H1 (cell line): ENCODE data around the gene KIF20A. TPM values are rescaled to one million over a fixed set of nuclear protein-coding genes. Genes with fewer than 3 reads are reported as not detected.

Experiments used
- CTCF ChIA-PET: fragments of 300-600 bp; sonication (Branson Sonifier 250); formaldehyde crosslinking; loops from one replicate; lab custom pipeline; 2021; ENCODE audit not compliant: partially characterized antibody; lab: Charles Lee
- POLR2A ChIA-PET: fragments of 300-600 bp; sonication (Branson Sonifier 250); formaldehyde crosslinking; loops from one replicate; lab custom pipeline; 2021; ENCODE audit warnings: inconsistent platforms; ENCODE audit not compliant: partially characterized antibody; lab: Charles Lee
- DNase-seq, 2 experiments: peaks; one replicate each; pipeline versions ENCODE4 v3.0.0 to v3.0.0-alpha.2; 2010 to 2022; ENCODE audit warnings: low spot score in 2 of 2, low read depth in 1 of 2, mixed read lengths in 1 of 2
- FAIRE-seq: peaks from 2 replicates; lab custom pipeline; 2011; peaks lifted over from hg19 to GRCh38; lab: Jason Lieb, UNC
- H2AFZ ChIP-seq: 2 replicates; pipeline ENCODE4 v1.8.1; 2012; ENCODE audit warnings: low read length, inconsistent platforms
- H2AK5ac ChIP-seq: 2 replicates; pipeline ENCODE4 v1.6.1; 2013; ENCODE audit warnings: low read depth, low read length
- H2BK120ac ChIP-seq: replicated peaks from 2 replicates; pipeline ENCODE3; 2013; ENCODE audit warnings: low read depth, low read length, inconsistent platforms
- H2BK12ac ChIP-seq: 2 replicates; pipeline ENCODE4 v1.6.1; 2013; ENCODE audit warnings: low read depth, low read length
- H2BK15ac ChIP-seq: 2 replicates; pipeline ENCODE4 v1.6.1; 2013; ENCODE audit warnings: low read length
- H2BK20ac ChIP-seq: 2 replicates; pipeline ENCODE4 v1.6.1; 2013; ENCODE audit warnings: low read length
- H2BK5ac ChIP-seq: 2 replicates; pipeline ENCODE4 v1.6.1; 2013; ENCODE audit warnings: low read depth, low read length
- H3K14ac ChIP-seq: 2 replicates; pipeline ENCODE4 v1.6.1; 2013; ENCODE audit warnings: inconsistent platforms; ENCODE audit not compliant: insufficient read length
- H3K18ac ChIP-seq: 2 replicates; pipeline ENCODE4 v1.6.1; 2013; ENCODE audit warnings: low read length; ENCODE audit errors: extremely low read depth
- H3K23ac ChIP-seq: 2 replicates; pipeline ENCODE4 v1.6.1; 2013; ENCODE audit warnings: inconsistent platforms; ENCODE audit not compliant: insufficient read length
- H3K23me2 ChIP-seq: 2 replicates; pipeline ENCODE4 v1.6.1; 2013; ENCODE audit warnings: low read depth, low read length
- H3K27ac ChIP-seq: 2 replicates; pipeline ENCODE4 v1.6.1; 2011; ENCODE audit warnings: low read depth, low read length, inconsistent platforms
- H3K27me3 ChIP-seq, 4 experiments: replicated peaks in 1 of 4; 1 replicate in 1 of 4; 2 replicates in 3 of 4; pipeline versions ENCODE4 v1.6.1 to v1.8.1; 2011 to 2013; ENCODE audit warnings: low read length in 3 of 4, mild to moderate bottlenecking in 3 of 4, inconsistent platforms in 2 of 4, mixed read lengths in 2 of 4, moderate library complexity in 1 of 4; ENCODE audit not compliant: control insufficient read depth in 3 of 4, insufficient read depth in 3 of 4; ENCODE audit errors: extremely low read depth in 1 of 4
- H3K36me3 ChIP-seq, 4 experiments: 2 replicates each; pipeline versions ENCODE4 v1.6.1 to v1.8.1; 2011 to 2013; ENCODE audit warnings: mild to moderate bottlenecking in 4 of 4, low read length in 3 of 4, moderate library complexity in 2 of 4, control low read depth in 1 of 4, inconsistent platforms in 1 of 4; ENCODE audit not compliant: insufficient read depth in 4 of 4, control insufficient read depth in 2 of 4
- H3K4ac ChIP-seq: replicated peaks from 2 replicates; pipeline ENCODE3; 2013; ENCODE audit warnings: low read length, low read depth, mixed read lengths, inconsistent platforms; ENCODE audit not compliant: insufficient read length
- H3K4me1 ChIP-seq, 4 experiments: replicated peaks in 1 of 4; 1 replicate in 1 of 4; 2 replicates in 3 of 4; pipeline versions ENCODE4 v1.6.1 to v1.8.1; 2011 to 2013; ENCODE audit warnings: low read length in 3 of 4, inconsistent platforms in 2 of 4, mixed read lengths in 1 of 4; ENCODE audit not compliant: insufficient read depth in 4 of 4, control insufficient read depth in 3 of 4
- H3K4me2 ChIP-seq, 2 experiments: 2 replicates each; pipeline versions ENCODE4 v1.6.1 to v1.8.1; 2011 to 2013; ENCODE audit warnings: low read depth in 2 of 2, low read length in 2 of 2, control low read depth in 1 of 2, inconsistent platforms in 1 of 2, mild to moderate bottlenecking in 1 of 2; ENCODE audit not compliant: insufficient read depth in 1 of 2
- H3K4me3 ChIP-seq, 4 experiments: fragments of 200-600, 300-600 bp in 1 of 4; sonication (generic), shearing (Covaris generic), sonication (Bioruptor Twin) in 1 of 4; 2 replicates each; pipeline versions ENCODE4 v1.5.1 to v1.8.1; 2011 to 2016; ENCODE audit warnings: low read length in 4 of 4, low read depth in 3 of 4, control low read depth in 2 of 4, inconsistent platforms in 2 of 4, mild to moderate bottlenecking in 2 of 4, mixed read lengths in 1 of 4, moderate library complexity in 1 of 4; ENCODE audit not compliant: insufficient read depth in 2 of 4; ENCODE audit errors: extremely low read depth in 1 of 4
- H3K56ac ChIP-seq: replicated peaks from 2 replicates; pipeline ENCODE3; 2013; ENCODE audit warnings: low read depth, mild to moderate bottlenecking, mixed read lengths, low read length, inconsistent platforms; ENCODE audit not compliant: insufficient read length
- H3K79me1 ChIP-seq: 2 replicates; pipeline ENCODE4 v1.6.1; 2013; ENCODE audit warnings: low read depth, low read length, control low read depth
- H3K79me2 ChIP-seq, 2 experiments: 2 replicates each; pipeline versions ENCODE4 v1.6.1 to v1.8.1; 2012 to 2013; ENCODE audit warnings: low read length in 2 of 2, mild to moderate bottlenecking in 2 of 2, inconsistent platforms in 1 of 2; ENCODE audit not compliant: insufficient read depth in 2 of 2, control insufficient read depth in 1 of 2
- H3K9ac ChIP-seq, 4 experiments: replicated peaks in 1 of 4; 1 replicate in 1 of 4; 2 replicates in 3 of 4; pipeline versions ENCODE4 v1.6.1 to v1.8.1; 2011 to 2013; ENCODE audit warnings: low read depth in 3 of 4, low read length in 3 of 4, control low read depth in 2 of 4, mild to moderate bottlenecking in 2 of 4, moderate library complexity in 2 of 4, inconsistent platforms in 1 of 4; ENCODE audit errors: extremely low read depth in 1 of 4
- H3K9me3 ChIP-seq, 2 experiments: 2 replicates each; pipeline versions ENCODE4 v1.6.1 to v1.8.1; 2012 to 2013; ENCODE audit warnings: mild to moderate bottlenecking in 2 of 2, moderate library complexity in 2 of 2, control low read depth in 1 of 2, inconsistent platforms in 1 of 2, low read depth in 1 of 2, low read length in 1 of 2, mixed read lengths in 1 of 2; ENCODE audit not compliant: insufficient read depth in 2 of 2
- H4K20me1 ChIP-seq, 2 experiments: replicated peaks in 1 of 2; 2 replicates each; pipeline versions ENCODE3 to v1.8.1; 2011 to 2013; ENCODE audit warnings: inconsistent platforms in 2 of 2, low read length in 2 of 2, mild to moderate bottlenecking in 1 of 2; ENCODE audit not compliant: insufficient read depth in 2 of 2, control insufficient read depth in 1 of 2
- H4K5ac ChIP-seq: 2 replicates; pipeline ENCODE4 v1.6.1; 2013; ENCODE audit warnings: low read length, low read depth, mixed read lengths, inconsistent platforms; ENCODE audit not compliant: insufficient read length
- H4K8ac ChIP-seq: 2 replicates; pipeline ENCODE4 v1.8.0; 2013; ENCODE audit warnings: mild to moderate bottlenecking, moderate library complexity, low read length, inconsistent platforms; ENCODE audit not compliant: insufficient read depth; ENCODE audit errors: extremely low read depth
- H4K91ac ChIP-seq: replicated peaks from 2 replicates; pipeline ENCODE3; 2013; ENCODE audit warnings: low read length, mixed read lengths, inconsistent platforms; ENCODE audit not compliant: insufficient read length
- CEBPB ChIP-seq: IDR thresholded peaks from 2 replicates; pipeline ENCODE4 v1.6.1; 2012; ENCODE audit warnings: low read depth, low read length
- CHD2 ChIP-seq: IDR thresholded peaks from 2 replicates; pipeline ENCODE4 v1.6.1; 2012; ENCODE audit warnings: low read length, improper control_type of control experiment
- GTF2F1 ChIP-seq: IDR thresholded peaks from 2 replicates; pipeline ENCODE4 v1.6.1; 2012; ENCODE audit warnings: low read depth, low read length, improper control_type of control experiment, borderline replicate concordance
- JUND ChIP-seq: IDR thresholded peaks from 2 replicates; pipeline ENCODE4 v1.6.1; 2011; ENCODE audit warnings: mild to moderate bottlenecking, improper control_type of control experiment, low read length
- KDM1A ChIP-seq: fragments of 200-600, 300-600 bp; sonication (generic); IDR thresholded peaks from 2 replicates; pipeline ENCODE4 v1.7.1; 2016; ENCODE audit warnings: mild to moderate bottlenecking, low read length, borderline replicate concordance
- KDM4A ChIP-seq: IDR thresholded peaks from one replicate; pipeline ENCODE4 v1.7.1; 2012; ENCODE audit warnings: low read depth, mild to moderate bottlenecking, moderate library complexity, low read length, inconsistent platforms; ENCODE audit not compliant: severe bottlenecking
- KDM5A ChIP-seq: fragments of 200-600 bp; IDR thresholded peaks from 2 replicates; pipeline ENCODE4 v1.7.1; 2012; ENCODE audit warnings: mild to moderate bottlenecking, low read length, inconsistent platforms, mixed read lengths
- RFX5 ChIP-seq: IDR thresholded peaks from 2 replicates; pipeline ENCODE4 v1.6.1; 2011; ENCODE audit warnings: low read depth, low read length, improper control_type of control experiment, borderline replicate concordance
- SAP30 ChIP-seq: fragments of 300-600 bp; sonication (generic); IDR thresholded peaks from 2 replicates; pipeline ENCODE4 v1.7.1; 2012; ENCODE audit warnings: low read length, moderate library complexity, mild to moderate bottlenecking, inconsistent platforms; ENCODE audit not compliant: insufficient read depth, insufficient replicate concordance
- TBP ChIP-seq: IDR thresholded peaks from 2 replicates; pipeline ENCODE4 v1.6.1; 2011; ENCODE audit warnings: low read depth, low read length, improper control_type of control experiment
- YY1 ChIP-seq: IDR thresholded peaks from 2 replicates; pipeline ENCODE4 v1.6.1; 2011; ENCODE audit warnings: low read depth, mild to moderate bottlenecking, low read length
- WGBS, 2 experiments: shearing (Covaris generic) in 1 of 2; methylation state at CpG; one replicate each; pipeline versions ENCODE4 v1.1.6 to v1.1.7; 2013 to 2015; ENCODE audit warnings: low lambda C conversion rate in 2 of 2, mixed read lengths in 2 of 2, inconsistent platforms in 1 of 2, low coverage in 1 of 2, missing lambda C conversion rate in 1 of 2; ENCODE audit not compliant: insufficient replicate concordance in 2 of 2, insufficient coverage in 1 of 2, insufficient read length in 1 of 2; ENCODE audit errors: extremely low coverage in 1 of 2, missing lambda C conversion rate in 1 of 2; 5-methylcytosine and 5-hydroxymethylcytosine counted together
- polyA plus RNA-seq, 7 experiments: library from polyadenylated mRNA; depleted of rRNA in 3 of 7; stranded (reverse) in 5 of 7; unstranded in 2 of 7; fragments of >200 nt in 5 of 7; fragments of 200-250 nt in 2 of 7; gene quantifications; 1 replicate in 5 of 7; 2 replicates in 1 of 7; 4 replicates in 1 of 7; pipeline versions ENCODE4 v1.2.1 to v1.2.3, GENCODE V29; 2011 to 2013; ENCODE audit warnings: missing spikeins in 2 of 7, mixed read lengths in 2 of 7
- total RNA-seq: library from RNA; stranded (reverse); fragmentation: NEBNext Ultra II Directional; extraction: Animal tissue kit (Norgen Biotek cat#: 25700); gene quantifications from 2 replicates; pipeline ENCODE4 v1.2.1, GENCODE V29; 2021

The KIF20A gene
- total and polyA plus RNA-seq, 2 of the 8 experiments (the other 6 are each of a cell fraction or from before 2014, with no cell fraction given): 33.3 to 67.1 TPM

- H3K4me2 ChIP-seq: peak within 1 kb of the TSS; percentile 57 to 72
- WGBS, 2 experiments: 3% methylated on average over 32 of the region's 32 CpGs; no CpG with 5 or more reads in 1 of the 2 experiments
- peak within 1 kb of the TSS; percentile 73 for H3K56ac ChIP-seq
- no peak within 1 kb of the TSS for H2AK5ac ChIP-seq
- H3K79me1 ChIP-seq: peaks cover 4% of the 10 kb centered on the region; the same call in 1 of the 2 replicates
- ChIA-PET CTCF (interaction anchor here (0.5 to 2.3 kb wide), 10 partner anchors 9 to 140 kb away, joined by 3 to 13 read pairs (median 4); partner anchors contain the start of gene KDM3B), POLR2A (interaction anchor here (0.6 to 3.6 kb wide), 31 partner anchors 9 to 251 kb away, joined by 3 to 30 read pairs (median 4); partner anchors contain the start of genes BRD8, CDC25C, EGR1 and FAM53C)
- H4K20me1 ChIP-seq: no peaks in the 10 kb centered on the region
- H2BK12ac ChIP-seq: peak within 1 kb of the TSS; percentile 27; the same call in 1 of the 2 replicates
- no peak within 1 kb of the TSS for H3K14ac ChIP-seq
- peaks cover 0 to 3% (median 0%) of the 10 kb centered on the region in 4 experiments; a peak in 1 of 8 replicates for H3K36me3 ChIP-seq
- no peak within 1 kb of the TSS for H2BK20ac ChIP-seq
- H2AFZ ChIP-seq: peak within 1 kb of the TSS; percentile 80; the same call in 1 of the 2 replicates
- H3K23ac ChIP-seq: no peak within 1 kb of the TSS
- H3K27ac ChIP-seq: peak within 1 kb of the TSS; percentile 87
- peak within 1 kb of the TSS; percentile 95 to 99 (median 97) for H3K9ac ChIP-seq
- FAIRE-seq: peak; percentile 98
- H3K4ac ChIP-seq: peak within 1 kb of the TSS; percentile 78
- H4K8ac ChIP-seq: peak within 1 kb of the TSS; percentile 98
- H2BK5ac ChIP-seq: peak within 1 kb of the TSS; percentile 93
- peak within 1 kb of the TSS; percentile 11 for H4K91ac ChIP-seq
- H3K18ac ChIP-seq: peak within 1 kb of the TSS; percentile 6
- H2BK120ac ChIP-seq: peak within 1 kb of the TSS; percentile 78
- H3K4me1 ChIP-seq: peaks cover 0 to 4% (median 0%) of the 10 kb centered on the region in 4 experiments; a peak in 1 of 7 replicates
- DNase-seq: peak; percentile 90 to 94
- peaks cover 3 to 42% of the 10 kb centered on the region in 2 experiments for H3K79me2 ChIP-seq
- peak within 1 kb of the TSS; percentile 90 for H4K5ac ChIP-seq
- H3K27me3 ChIP-seq: no peaks in the 10 kb centered on the region
- H3K4me3 ChIP-seq: peak within 1 kb of the TSS; percentile 86 to 100 (median 92)
- H3K23me2 ChIP-seq: peaks cover 4% of the 10 kb centered on the region; the same call in 1 of the 2 replicates
- no peaks in the 10 kb centered on the region for H3K9me3 ChIP-seq
- no peak within 1 kb of the TSS for H2BK15ac ChIP-seq
- TF ChIP-seq TBP: peak; percentile 76
- TF ChIP-seq RFX5: no peak
- TF ChIP-seq SAP30: no peak
- peak; percentile 96 for TF ChIP-seq YY1
- TF ChIP-seq KDM1A: no peak
- no peak for TF ChIP-seq CEBPB
- TF ChIP-seq GTF2F1: no peak
- TF ChIP-seq CHD2: peak; percentile 77
- peak; percentile 39 for TF ChIP-seq KDM4A
- peak; percentile 98 for TF ChIP-seq KDM5A
- TF ChIP-seq JUND: no peak
Observed at GRCh38 chr5:138213161-138214029, 34.5 kb downstream of the KIF20A start, which contains the start of gene CDC23. Gene CDC23, minus strand, starts transcription at chr5:138213323. Its CDS starts 11 bp downstream, at chr5:138213312.
